Neutrophil (primary cell): ENCODE data around the gene ITGB2.

Source experiments
- H3K27ac ChIP-seq: fragments of 200-600 bp; sonication (generic); 2 replicates; pipeline ENCODE4 v1.5.1; 2016; ENCODE audit warnings: mild to moderate bottlenecking, moderate library complexity
- H3K27me3 ChIP-seq: fragments of 200-600 bp; sonication (generic); 2 replicates; pipeline ENCODE4 v1.6.0; 2016; ENCODE audit warnings: mild to moderate bottlenecking
- H3K36me3 ChIP-seq: fragments of 200-600 bp; sonication (generic); 2 replicates; pipeline ENCODE4 v1.5.1; 2017
- H3K4me1 ChIP-seq, 2 experiments: fragments of 200-600 bp in 1 of 2; sonication (generic) in 1 of 2; 1 replicate in 1 of 2; 2 replicates in 1 of 2; pipeline versions ENCODE4 v1.5.1 to v1.6.1; 2013 to 2016; ENCODE audit warnings: low read depth in 1 of 2, low read length in 1 of 2, mild to moderate bottlenecking in 1 of 2, moderate library complexity in 1 of 2; ENCODE audit not compliant: control insufficient read depth in 1 of 2, insufficient read depth in 1 of 2
- H3K4me3 ChIP-seq, 2 experiments: fragments of 200-600 bp in 1 of 2; sonication (generic) in 1 of 2; 1 replicate in 1 of 2; 2 replicates in 1 of 2; pipeline ENCODE4 v1.5.1; 2013 to 2016; ENCODE audit warnings: low read depth in 1 of 2, low read length in 1 of 2, mild to moderate bottlenecking in 1 of 2, moderate library complexity in 1 of 2
- H3K9me3 ChIP-seq: fragments of 200-600 bp; sonication (generic); 2 replicates; pipeline ENCODE4 v1.5.1; 2016
- CTCF ChIP-seq: fragments of 200-600 bp; sonication (generic); IDR thresholded peaks from 2 replicates; pipeline ENCODE4 v1.5.1; 2016; ENCODE audit warnings: antibody characterized with exemption

Gene ITGB2

GRCh38 chr21:44941567-44941966 lies 20.9 kb upstream of the ITGB2 start:
- TF ChIP-seq CTCF: no peak
- Histone ChIP-seq H3K27ac (no peak overlapping the region), H3K36me3 (peaks cover 23% of the 10 kb centered on the region), H3K9me3 (no peaks in the 10 kb centered on the region), H3K4me3 (no peak overlapping the region), H3K27me3 (no peaks in the 10 kb centered on the region), H3K4me1 (peaks cover 16 to 18% of the 10 kb centered on the region in 2 experiments)

- H3K27me3 ChIP-seq: no peaks in the 10 kb centered on the region
- no peak for TF ChIP-seq CTCF
- peaks cover 16 to 18% of the 10 kb centered on the region in 2 experiments for H3K4me1 ChIP-seq
- peak overlapping the region; percentile 60 to 83 for H3K4me3 ChIP-seq
- peak overlapping the region; percentile 61 for H3K27ac ChIP-seq
- H3K9me3 ChIP-seq: no peaks in the 10 kb centered on the region
- H3K36me3 ChIP-seq: peaks cover 17% of the 10 kb centered on the region
These were observed 19.5 kb upstream of the ITGB2 start for GRCh38 chr21:44940116-44940631.

- Histone ChIP-seq H3K4me1 (peaks cover 16 to 18% of the 10 kb centered on the region in 2 experiments), H3K9me3 (no peaks in the 10 kb centered on the region), H3K4me3 (peak within 1 kb of the TSS; percentile 60 to 83), H3K27ac (peak within 1 kb of the TSS; percentile 61), H3K36me3 (peaks cover 11% of the 10 kb centered on the region), H3K27me3 (no peaks in the 10 kb centered on the region)
- TF ChIP-seq CTCF: peak; percentile 14
These were observed 18.9 kb upstream of the ITGB2 start, which contains the start of gene SLX9 for GRCh38 chr21:44939532-44940115. Gene SLX9, plus strand, starts transcription at chr21:44940029. Its CDS starts 29 bp downstream, at chr21:44940058.

- Histone ChIP-seq H3K4me1 (peaks cover 17 to 18% of the 10 kb centered on the region in 2 experiments), H3K36me3 (peaks cover 5% of the 10 kb centered on the region), H3K27me3 (peaks cover 1% of the 10 kb centered on the region), H3K9me3 (no peaks in the 10 kb centered on the region), H3K27ac (no peak overlapping the region), H3K4me3 (peak overlapping the region; percentile 60 to 83)
- no peak for TF ChIP-seq CTCF
These were observed 18.3 kb upstream of the ITGB2 start for GRCh38 chr21:44938772-44939531.

- Histone ChIP-seq H3K27me3 (peaks cover 5% of the 10 kb centered on the region), H3K4me1 (peaks cover 34 to 41% of the 10 kb centered on the region in 2 experiments), H3K36me3 (no peaks in the 10 kb centered on the region), H3K27ac (no peak overlapping the region), H3K9me3 (no peaks in the 10 kb centered on the region), H3K4me3 (no peak overlapping the region)
- no peak for TF ChIP-seq CTCF
These were observed 14.8 kb upstream of the ITGB2 start for GRCh38 chr21:44935533-44935927.
